Mesothelial cell of epicardium (in vitro differentiated cells): ENCODE measurements around the gene MTR. TPM values are rescaled to one million over a fixed set of nuclear protein-coding genes. Genes with fewer than 3 reads are reported as not detected.

Source experiments
- DNase-seq, 2 experiments: peaks; one replicate each; pipeline ENCODE4 v3.0.0; 2021; ENCODE audit warnings: low spot score in 2 of 2; ENCODE audit not compliant: unreplicated experiment in 2 of 2
- H3K27ac Mint-ChIP-seq: 2 replicates; pipeline ENCODE4 v1.8.0; 2021; ENCODE audit warnings: mixed read lengths
- H3K27me3 Mint-ChIP-seq: 2 replicates; pipeline ENCODE4 v1.8.0; 2021; ENCODE audit warnings: low read depth, mixed read lengths
- H3K36me3 Mint-ChIP-seq: 2 replicates; pipeline ENCODE4 v1.8.0; 2021; ENCODE audit warnings: mixed read lengths
- H3K4me1 Mint-ChIP-seq: 2 replicates; pipeline ENCODE4 v1.8.0; 2021; ENCODE audit warnings: mixed read lengths
- H3K4me3 Mint-ChIP-seq: 2 replicates; pipeline ENCODE4 v1.8.0; 2021; ENCODE audit warnings: mild to moderate bottlenecking, moderate library complexity, mixed read lengths
- H3K9me3 Mint-ChIP-seq: 2 replicates; pipeline ENCODE4 v1.8.0; 2021; ENCODE audit warnings: mixed read lengths
- total RNA-seq: library from RNA; stranded (reverse); gene quantifications from 3 replicates; pipeline ENCODE4 v1.2.1, GENCODE V29; 2021
- TF ChIP-seq, protein P1 (sequence below): fragments of 200-600 bp; sonication (generic); IDR thresholded peaks from one replicate; pipeline ENCODE4 v1.5.0; 2021; ENCODE audit warnings: antibody characterized with exemption; ENCODE audit not compliant: unreplicated experiment

MTR gene
- total RNA-seq, 1 donor from 2014 or later = 62.5 TPM

DNA sequence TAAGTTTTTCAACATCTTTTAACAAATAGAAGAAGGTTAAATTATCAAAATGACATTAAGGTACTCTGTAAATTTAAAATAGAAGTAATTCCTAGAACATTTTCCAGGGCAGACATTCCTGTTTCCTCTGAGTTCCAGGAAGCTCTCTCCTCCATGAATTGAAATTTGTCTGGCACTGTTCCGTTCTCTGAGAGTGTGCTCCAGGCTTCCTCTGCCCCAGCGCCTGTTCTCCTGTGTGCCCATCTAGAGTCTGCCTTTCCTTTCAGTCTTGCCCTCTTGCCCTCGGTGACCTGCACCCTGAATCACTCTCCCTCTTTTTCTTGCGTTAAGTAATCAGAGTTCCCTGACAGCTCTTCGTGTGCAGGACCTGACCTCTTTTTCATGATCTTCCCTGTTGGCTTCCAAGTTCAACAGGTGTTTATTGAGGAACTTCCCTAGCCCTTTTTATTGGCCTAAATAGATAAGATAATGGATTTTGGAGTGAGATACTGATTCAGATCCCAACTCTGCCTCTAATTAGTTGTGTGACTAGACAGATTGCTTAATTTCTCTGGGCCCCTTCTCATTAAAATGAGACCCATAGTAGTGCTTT lies 77.1 kb downstream of the MTR start:
- no peak for DNase-seq
- Mint-ChIP-seq H3K27ac (peak overlapping the region; percentile 23), H3K36me3 (peaks cover 40% of the 10 kb centered on the region), H3K4me1 (peaks cover 7% of the 10 kb centered on the region), H3K9me3 (peaks cover 6% of the 10 kb centered on the region), H3K27me3 (no peaks in the 10 kb centered on the region), H3K4me3 (no peak overlapping the region)
- TF ChIP-seq, protein P1, sequence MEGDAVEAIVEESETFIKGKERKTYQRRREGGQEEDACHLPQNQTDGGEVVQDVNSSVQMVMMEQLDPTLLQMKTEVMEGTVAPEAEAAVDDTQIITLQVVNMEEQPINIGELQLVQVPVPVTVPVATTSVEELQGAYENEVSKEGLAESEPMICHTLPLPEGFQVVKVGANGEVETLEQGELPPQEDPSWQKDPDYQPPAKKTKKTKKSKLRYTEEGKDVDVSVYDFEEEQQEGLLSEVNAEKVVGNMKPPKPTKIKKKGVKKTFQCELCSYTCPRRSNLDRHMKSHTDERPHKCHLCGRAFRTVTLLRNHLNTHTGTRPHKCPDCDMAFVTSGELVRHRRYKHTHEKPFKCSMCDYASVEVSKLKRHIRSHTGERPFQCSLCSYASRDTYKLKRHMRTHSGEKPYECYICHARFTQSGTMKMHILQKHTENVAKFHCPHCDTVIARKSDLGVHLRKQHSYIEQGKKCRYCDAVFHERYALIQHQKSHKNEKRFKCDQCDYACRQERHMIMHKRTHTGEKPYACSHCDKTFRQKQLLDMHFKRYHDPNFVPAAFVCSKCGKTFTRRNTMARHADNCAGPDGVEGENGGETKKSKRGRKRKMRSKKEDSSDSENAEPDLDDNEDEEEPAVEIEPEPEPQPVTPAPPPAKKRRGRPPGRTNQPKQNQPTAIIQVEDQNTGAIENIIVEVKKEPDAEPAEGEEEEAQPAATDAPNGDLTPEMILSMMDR = no peak

DNA sequence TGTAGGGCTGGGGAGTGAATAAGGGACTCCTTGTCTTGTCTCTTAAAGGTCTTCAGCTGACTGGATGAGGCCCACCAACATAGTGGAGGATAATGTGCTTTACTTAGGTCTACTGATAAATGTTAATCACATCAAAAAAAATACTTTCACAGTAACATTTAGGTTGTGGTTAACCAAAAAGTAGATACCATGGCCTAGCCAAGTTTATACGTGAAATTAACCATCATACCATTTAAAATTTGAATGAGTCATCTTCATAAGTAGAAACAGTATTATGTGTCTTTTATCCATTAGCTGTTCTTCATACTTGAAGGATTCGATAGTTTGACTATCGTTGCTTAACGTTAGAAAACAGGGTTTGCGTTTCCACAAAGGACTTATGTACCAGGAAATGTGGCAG lies 80.9 kb downstream of the MTR start:
- Mint-ChIP-seq H3K27me3 (no peaks in the 10 kb centered on the region), H3K36me3 (peaks cover 41% of the 10 kb centered on the region), H3K4me3 (no peak overlapping the region), H3K27ac (no peak overlapping the region), H3K9me3 (no peaks in the 10 kb centered on the region), H3K4me1 (peaks cover 3% of the 10 kb centered on the region)
- no peak for DNase-seq
- TF ChIP-seq, protein P1 = no peak

DNA sequence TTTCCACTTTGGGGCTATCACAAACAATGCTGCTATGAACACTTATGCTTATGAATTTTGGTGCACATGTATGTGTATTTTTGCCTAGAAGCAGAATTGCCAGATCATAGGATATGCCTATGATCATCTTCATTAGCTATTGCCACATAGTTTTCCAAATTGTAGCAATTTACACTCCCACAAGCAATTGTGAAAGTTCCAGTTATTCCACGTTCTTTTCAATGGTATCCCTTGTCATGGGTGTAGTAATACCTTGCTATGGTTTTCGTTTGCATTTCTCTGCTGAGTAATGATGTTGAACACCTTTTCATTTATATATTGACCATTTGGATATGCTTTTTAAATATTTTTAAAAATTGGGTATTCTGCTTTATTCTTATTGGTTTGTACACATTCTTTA lies 82.6 kb downstream of the MTR start:
- DNase-seq = no peak
- Mint-ChIP-seq H3K27ac (no peak overlapping the region), H3K4me1 (no peaks in the 10 kb centered on the region), H3K9me3 (no peaks in the 10 kb centered on the region), H3K27me3 (no peaks in the 10 kb centered on the region), H3K36me3 (peaks cover 38% of the 10 kb centered on the region), H3K4me3 (no peak overlapping the region)
- TF ChIP-seq, protein P1 = no peak

DNA sequence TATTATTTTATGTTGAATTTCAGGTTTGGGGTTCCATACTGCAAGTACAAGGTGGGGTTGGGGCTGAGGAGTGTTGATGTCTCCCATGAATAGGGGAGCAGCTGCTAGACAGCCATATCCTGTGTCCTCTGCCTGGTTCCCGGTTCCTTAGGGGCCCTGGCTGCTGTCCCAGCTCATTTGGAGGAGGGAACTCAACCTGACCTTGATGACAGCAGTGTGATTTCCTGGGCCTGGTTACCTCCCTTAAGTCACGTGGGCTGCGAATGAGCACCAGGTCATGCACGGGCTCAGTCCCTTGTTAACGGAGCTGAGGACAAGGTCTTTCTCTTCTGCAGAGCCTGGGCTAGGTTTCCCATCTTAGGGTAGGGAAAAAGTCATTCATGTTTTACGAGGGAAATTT lies 85.1 kb downstream of the MTR start:
- H3K27me3 Mint-ChIP-seq = no peaks in the 10 kb centered on the region
- no peaks in the 10 kb centered on the region for H3K4me1 Mint-ChIP-seq
- no peak overlapping the region for H3K27ac Mint-ChIP-seq
- H3K36me3 Mint-ChIP-seq = peaks cover 31% of the 10 kb centered on the region
- no peak for DNase-seq
- no peaks in the 10 kb centered on the region for H3K9me3 Mint-ChIP-seq
- H3K4me3 Mint-ChIP-seq = no peak overlapping the region
- TF ChIP-seq, protein P1 = no peak

DNA sequence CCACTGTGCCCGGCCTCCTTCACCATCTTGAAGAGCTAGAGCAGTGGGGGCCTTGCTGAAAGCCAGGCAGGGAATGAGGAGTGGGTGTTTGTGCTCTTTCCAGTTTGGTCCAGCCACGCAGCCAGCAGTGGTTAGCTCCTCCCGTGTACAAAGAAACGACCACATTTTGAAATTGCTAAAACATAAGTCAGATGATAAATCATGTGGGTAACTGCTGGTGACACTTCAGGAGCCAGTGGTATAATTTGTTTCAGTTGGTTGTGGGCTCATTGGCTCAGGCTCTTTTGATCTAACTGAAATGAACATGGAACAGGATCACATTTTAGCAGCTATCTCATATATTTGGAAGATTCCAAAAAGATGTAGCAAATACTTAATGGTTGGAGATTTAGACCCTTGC lies 87.6 kb downstream of the MTR start:
- H3K9me3 Mint-ChIP-seq = no peaks in the 10 kb centered on the region
- DNase-seq = no peak
- H3K4me1 Mint-ChIP-seq = no peaks in the 10 kb centered on the region

More for the DNA sequence above, 87.6 kb downstream of the MTR start:
- Mint-ChIP-seq H3K4me3 (no peak overlapping the region), H3K27me3 (no peaks in the 10 kb centered on the region), H3K27ac (no peak overlapping the region), H3K36me3 (peaks cover 34% of the 10 kb centered on the region)
- TF ChIP-seq, protein P1 = no peak
